KMS-11 (cell line): Measurements from ENCODE around the gene HGF.

Experiments
- H2AFZ ChIP-seq: fragments of 200-600 bp; sonication (generic); 2 replicates; pipeline ENCODE4 v1.6.1; 2016; ENCODE audit warnings: antibody characterized with exemption, mixed run types, low read depth
- H3K27ac ChIP-seq: fragments of 200-600 bp; sonication (generic); 2 replicates; pipeline ENCODE4 v1.6.1; 2016; ENCODE audit warnings: mild to moderate bottlenecking, mixed run types
- H3K27me3 ChIP-seq: fragments of 200-600 bp; sonication (generic); 2 replicates; pipeline ENCODE4 v1.6.1; 2017; ENCODE audit warnings: mild to moderate bottlenecking, low read depth, mixed run types, moderate library complexity; ENCODE audit not compliant: insufficient read depth
- H3K36me3 ChIP-seq: fragments of 200-600 bp; sonication (generic); 2 replicates; pipeline ENCODE4 v1.6.1; 2017; ENCODE audit warnings: mild to moderate bottlenecking, mixed run types; ENCODE audit not compliant: insufficient read depth
- H3K4me1 ChIP-seq: fragments of 200-600 bp; sonication (generic); 2 replicates; pipeline ENCODE4 v1.6.1; 2016; ENCODE audit warnings: mild to moderate bottlenecking, low read depth, mixed run types; ENCODE audit not compliant: poor library complexity, severe bottlenecking
- H3K4me2 ChIP-seq: fragments of 200-600 bp; sonication (generic); 2 replicates; pipeline ENCODE4 v1.7.0; 2016; ENCODE audit warnings: mild to moderate bottlenecking, mixed run types
- H3K4me3 ChIP-seq: fragments of 200-600 bp; sonication (generic); IDR thresholded peaks from 2 replicates; pipeline ENCODE4 v1.6.1; 2017; ENCODE audit warnings: low read depth, low read length, mixed read lengths; ENCODE audit not compliant: insufficient read depth
- H3K79me2 ChIP-seq: fragments of 200-600 bp; sonication (generic); 2 replicates; pipeline ENCODE4 v1.6.1; 2016; ENCODE audit warnings: low read depth, mixed run types; ENCODE audit not compliant: insufficient read depth
- H3K9ac ChIP-seq: fragments of 200-600 bp; sonication (generic); 2 replicates; pipeline ENCODE4 v1.6.1; 2016; ENCODE audit warnings: mild to moderate bottlenecking, mixed run types
- H4K20me1 ChIP-seq: fragments of 200-600 bp; sonication (generic); 2 replicates; pipeline ENCODE4 v1.6.1; 2016; ENCODE audit warnings: mild to moderate bottlenecking, mixed run types; ENCODE audit not compliant: insufficient read depth
- TF ChIP-seq, protein P1 (sequence below): fragments of 200-600 bp; sonication (generic); conservative IDR thresholded peaks from 2 replicates; pipeline ENCODE4 v1.6.1; 2017; ENCODE audit warnings: low read depth, mild to moderate bottlenecking, antibody characterized with exemption, low read length, moderate library complexity, mixed read lengths

The HGF gene

DNA sequence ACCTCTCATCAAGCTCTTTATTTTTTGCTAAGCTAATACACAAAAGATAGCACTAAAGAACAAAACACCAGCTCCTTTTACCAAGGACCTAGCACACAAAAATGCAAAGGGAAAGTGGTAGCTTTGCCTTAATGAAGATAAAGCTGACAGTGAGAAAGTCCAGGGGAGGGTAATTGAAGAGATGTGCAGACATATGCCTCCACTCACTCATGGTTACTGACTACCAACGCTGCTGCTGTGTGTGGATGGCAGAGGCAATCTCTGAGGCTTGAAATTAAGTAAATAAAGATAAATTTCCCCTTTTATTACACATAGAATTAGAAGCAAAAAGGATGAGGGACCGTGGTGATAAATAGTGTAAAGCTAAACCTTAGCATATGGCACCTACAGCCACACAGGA is 87.0 kb downstream of the HGF start:
- no peak overlapping the region for H2AFZ ChIP-seq
- TF ChIP-seq, protein P1, sequence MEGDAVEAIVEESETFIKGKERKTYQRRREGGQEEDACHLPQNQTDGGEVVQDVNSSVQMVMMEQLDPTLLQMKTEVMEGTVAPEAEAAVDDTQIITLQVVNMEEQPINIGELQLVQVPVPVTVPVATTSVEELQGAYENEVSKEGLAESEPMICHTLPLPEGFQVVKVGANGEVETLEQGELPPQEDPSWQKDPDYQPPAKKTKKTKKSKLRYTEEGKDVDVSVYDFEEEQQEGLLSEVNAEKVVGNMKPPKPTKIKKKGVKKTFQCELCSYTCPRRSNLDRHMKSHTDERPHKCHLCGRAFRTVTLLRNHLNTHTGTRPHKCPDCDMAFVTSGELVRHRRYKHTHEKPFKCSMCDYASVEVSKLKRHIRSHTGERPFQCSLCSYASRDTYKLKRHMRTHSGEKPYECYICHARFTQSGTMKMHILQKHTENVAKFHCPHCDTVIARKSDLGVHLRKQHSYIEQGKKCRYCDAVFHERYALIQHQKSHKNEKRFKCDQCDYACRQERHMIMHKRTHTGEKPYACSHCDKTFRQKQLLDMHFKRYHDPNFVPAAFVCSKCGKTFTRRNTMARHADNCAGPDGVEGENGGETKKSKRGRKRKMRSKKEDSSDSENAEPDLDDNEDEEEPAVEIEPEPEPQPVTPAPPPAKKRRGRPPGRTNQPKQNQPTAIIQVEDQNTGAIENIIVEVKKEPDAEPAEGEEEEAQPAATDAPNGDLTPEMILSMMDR, result no peak

DNA sequence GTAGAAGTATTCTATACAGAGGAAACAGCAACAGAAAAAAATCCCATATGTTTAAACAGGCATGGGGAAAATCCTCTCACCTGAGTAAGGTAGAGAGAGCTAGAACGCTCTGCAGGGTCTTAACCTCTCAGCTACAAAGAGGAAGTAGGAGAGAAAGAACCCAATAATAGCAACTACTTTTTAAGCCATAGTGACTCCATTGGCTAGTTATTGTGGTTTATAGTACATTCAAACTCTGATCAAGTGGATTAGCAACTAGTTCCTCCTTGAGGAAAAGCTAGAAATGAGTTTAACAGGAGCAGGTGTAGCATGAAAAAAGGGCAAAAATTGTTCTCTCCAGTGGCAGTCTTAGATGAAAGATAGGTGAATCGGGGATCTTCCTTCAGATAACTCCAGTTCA is 89.7 kb downstream of the HGF start:
- H3K4me3 ChIP-seq, result no peak overlapping the region
- H3K27me3 ChIP-seq, result no peaks in the 10 kb centered on the region
- no peaks in the 10 kb centered on the region for H3K79me2 ChIP-seq
- H3K36me3 ChIP-seq, result no peaks in the 10 kb centered on the region
- no peaks in the 10 kb centered on the region for H4K20me1 ChIP-seq
- TF ChIP-seq, protein P1, result no peak
- H3K4me2 ChIP-seq, result no peak overlapping the region
- no peak overlapping the region for H3K27ac ChIP-seq
- no peak overlapping the region for H3K9ac ChIP-seq
- H2AFZ ChIP-seq, result no peak overlapping the region
- peaks cover 51% of the 10 kb centered on the region for H3K4me1 ChIP-seq

More for the DNA sequence above, 87.0 kb downstream of the HGF start:
- Histone ChIP-seq H4K20me1 (no peaks in the 10 kb centered on the region), H3K27ac (no peak overlapping the region), H3K9ac (no peak overlapping the region), H3K4me2 (no peak overlapping the region), H3K4me1 (peaks cover 40% of the 10 kb centered on the region), H3K27me3 (no peaks in the 10 kb centered on the region), H3K4me3 (no peak overlapping the region), H3K79me2 (no peaks in the 10 kb centered on the region), H3K36me3 (no peaks in the 10 kb centered on the region)

DNA sequence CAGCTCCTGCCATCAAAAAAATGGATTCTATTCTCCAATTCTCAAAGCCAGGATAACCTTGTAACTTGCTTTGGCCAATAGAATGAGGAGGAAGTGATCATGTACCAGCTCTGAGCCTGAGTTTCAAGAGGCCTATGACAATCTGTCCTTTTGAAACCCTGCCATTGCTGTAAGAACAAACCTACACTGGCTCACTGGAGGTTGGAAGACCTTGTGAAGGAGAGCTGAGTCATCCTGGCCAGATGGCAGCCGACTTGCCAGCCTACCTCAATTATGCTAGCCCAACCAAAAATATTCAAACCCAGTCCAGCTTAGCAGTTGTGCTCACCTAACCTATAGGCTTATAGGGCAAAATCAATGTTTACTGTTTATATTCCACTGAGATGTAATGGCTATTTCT is 93.0 kb downstream of the HGF start:
- H2AFZ ChIP-seq, result peak overlapping the region; percentile 75
- peak overlapping the region; percentile 53 for H3K4me2 ChIP-seq

DNA sequence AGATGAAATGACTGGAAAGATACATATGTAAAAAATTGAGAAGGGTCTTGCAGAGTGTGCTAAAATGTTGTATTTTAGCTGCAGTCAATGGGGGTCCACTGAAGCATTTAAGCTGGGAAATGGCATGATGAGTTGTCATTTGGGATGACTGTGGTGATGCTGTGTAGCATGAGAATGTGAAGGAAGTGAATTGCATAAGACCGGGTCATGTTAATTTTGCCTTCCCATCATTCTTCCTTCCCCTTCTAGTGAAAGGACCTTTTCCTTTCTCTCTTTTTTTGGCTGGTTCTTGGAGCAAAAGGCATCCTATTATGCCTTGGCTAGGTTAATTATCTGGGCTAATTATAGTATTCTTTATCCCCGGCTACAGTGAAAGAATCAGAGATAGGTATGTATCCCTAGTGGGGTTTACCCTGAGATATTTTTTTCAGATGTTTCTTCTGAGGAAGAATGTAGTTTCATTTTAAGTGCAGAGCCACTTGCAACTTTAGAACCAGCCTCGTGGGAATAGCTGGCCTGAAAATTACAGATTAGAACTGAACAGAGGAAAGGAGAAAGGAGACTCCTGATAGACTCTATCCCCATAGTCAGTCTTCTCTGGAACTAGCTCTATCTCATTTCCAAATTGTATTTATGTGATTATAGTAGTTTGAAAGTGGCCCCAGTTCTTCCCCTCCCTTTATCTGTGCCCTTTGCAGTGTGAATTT is 93.6 kb downstream of the HGF start:
- TF ChIP-seq, protein P1, result no peak
- no peak overlapping the region for H3K4me3 ChIP-seq
- H3K79me2 ChIP-seq, result no peaks in the 10 kb centered on the region
- H3K4me2 ChIP-seq, result peak overlapping the region; percentile 53
- no peaks in the 10 kb centered on the region for H4K20me1 ChIP-seq
- H3K27ac ChIP-seq, result peak overlapping the region; percentile 67
- peak overlapping the region; percentile 10; the same call in 1 of the 2 replicates for H3K9ac ChIP-seq
- no peaks in the 10 kb centered on the region for H3K27me3 ChIP-seq
- H3K4me1 ChIP-seq, result peaks cover 26% of the 10 kb centered on the region
- peak overlapping the region; percentile 75 for H2AFZ ChIP-seq
- H3K36me3 ChIP-seq, result no peaks in the 10 kb centered on the region

More for the DNA sequence above, 93.0 kb downstream of the HGF start:
- Histone ChIP-seq H3K27me3 (no peaks in the 10 kb centered on the region), H3K9ac (peak overlapping the region; percentile 10; the same call in 1 of the 2 replicates), H4K20me1 (no peaks in the 10 kb centered on the region), H3K36me3 (no peaks in the 10 kb centered on the region), H3K4me1 (peaks cover 26% of the 10 kb centered on the region), H3K4me3 (no peak overlapping the region), H3K79me2 (no peaks in the 10 kb centered on the region), H3K27ac (peak overlapping the region; percentile 67)
- TF ChIP-seq, protein P1, result no peak
